ENCODE results near the gene MLLT1. TPM values are rescaled to one million over a fixed set of nuclear protein-coding genes. Genes with fewer than 3 reads are reported as not detected.

Gene MLLT1
- total and polyA plus RNA-seq, 2 of the 8 experiments (the other 6 are each of a cell fraction or from before 2014, with no cell fraction given) = 18.8 to 45.1 TPM

DNA sequence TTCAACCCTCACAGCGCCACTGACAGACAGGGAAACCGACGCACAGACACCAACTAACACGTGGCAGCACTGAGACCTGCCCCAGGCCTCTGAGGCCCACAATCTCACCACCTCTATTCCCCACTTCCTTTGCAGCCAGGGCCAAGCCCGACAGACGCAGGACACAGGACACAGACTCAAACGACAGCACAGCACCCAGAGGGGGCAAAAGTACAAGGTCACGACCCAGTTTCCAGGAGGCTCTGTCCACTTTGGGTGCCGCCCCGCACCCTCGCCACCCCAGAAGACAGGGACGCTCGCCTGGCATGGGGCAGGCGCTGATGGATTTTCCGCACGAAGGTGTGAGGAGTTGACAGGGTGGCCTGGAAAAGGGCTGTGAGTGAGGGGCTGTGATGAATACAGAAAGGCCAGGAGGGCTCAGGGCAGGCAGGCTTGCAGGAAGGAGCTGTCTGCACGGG is 48.8 kb downstream of the MLLT1 start:
- Histone ChIP-seq H3K9ac (replicated peaks in 1 of 4; ENCODE audit: extremely low read depth in 1 of 4, low read depth in 3 of 4, low read length in 3 of 4) (no peak overlapping the region), H3K4ac (replicated peaks; ENCODE audit: insufficient read length, low read depth, low read length) (no peak overlapping the region), H2BK5ac (ENCODE audit: low read depth, low read length) (no peak overlapping the region), H4K5ac (ENCODE audit: insufficient read length, low read depth, low read length) (no peak overlapping the region), H3K27me3 (replicated peaks in 1 of 4; ENCODE audit: control insufficient read depth in 3 of 4, extremely low read depth in 1 of 4, insufficient read depth in 3 of 4, low read length in 3 of 4) (no peaks in the 10 kb centered on the region), H2AK5ac (ENCODE audit: low read depth, low read length) (no peak overlapping the region), H4K20me1 (replicated peaks in 1 of 2; ENCODE audit: control insufficient read depth in 1 of 2, insufficient read depth in 2 of 2, low read length in 2 of 2) (peaks cover 26 to 45% of the 10 kb centered on the region in 2 experiments), H3K4me2 (ENCODE audit: insufficient read depth in 1 of 2, low read depth in 2 of 2, low read length in 2 of 2) (no peak overlapping the region), H3K56ac (replicated peaks; ENCODE audit: insufficient read length, low read depth, low read length) (no peak overlapping the region), H3K4me3 (ENCODE audit: extremely low read depth in 1 of 4, insufficient read depth in 2 of 4, low read depth in 3 of 4, low read length in 4 of 4) (no peak overlapping the region), H3K27ac (ENCODE audit: low read depth, low read length) (no peak overlapping the region), H2BK20ac (ENCODE audit: low read length) (no peak overlapping the region), H2AFZ (ENCODE audit: low read length) (no peak overlapping the region), H3K36me3 (ENCODE audit: control insufficient read depth in 2 of 4, insufficient read depth in 4 of 4, low read length in 3 of 4) (peaks cover 4 to 16% (median 9%) of the 10 kb centered on the region in 4 experiments; a peak in 6 of 8 replicates), H3K79me1 (ENCODE audit: low read depth, low read length) (peaks cover 35% of the 10 kb centered on the region), H2BK12ac (ENCODE audit: low read depth, low read length) (no peak overlapping the region), H4K8ac (ENCODE audit: extremely low read depth, insufficient read depth, low read length) (0 out of 2 replicates have a peak overlapping the region, but pooled peaks have one; percentile 20), H3K18ac (ENCODE audit: extremely low read depth, low read length) (no peak overlapping the region), H3K14ac (ENCODE audit: insufficient read length) (no peak overlapping the region), H3K79me2 (ENCODE audit: control insufficient read depth in 1 of 2, insufficient read depth in 2 of 2, low read length in 2 of 2) (peaks cover 0 to 66% of the 10 kb centered on the region in 2 experiments; a peak in 3 of 4 replicates), H3K23me2 (ENCODE audit: low read depth, low read length) (peaks cover 4% of the 10 kb centered on the region; the same call in 1 of the 2 replicates), H3K4me1 (replicated peaks in 1 of 4; ENCODE audit: control insufficient read depth in 3 of 4, insufficient read depth in 4 of 4, low read length in 3 of 4) (peaks cover 0 to 11% (median 2%) of the 10 kb centered on the region in 4 experiments; a peak in 3 of 7 replicates), H2BK120ac (replicated peaks; ENCODE audit: low read depth, low read length) (no peak overlapping the region), H3K9me3 (ENCODE audit: insufficient read depth in 2 of 2, low read depth in 1 of 2, low read length in 1 of 2) (no peaks in the 10 kb centered on the region), H3K23ac (ENCODE audit: insufficient read length) (no peak overlapping the region), H2BK15ac (ENCODE audit: low read length) (no peak overlapping the region), H4K91ac (replicated peaks; ENCODE audit: insufficient read length, low read length) (no peak overlapping the region)
- ChIA-PET CTCF (ENCODE audit: partially characterized antibody) (interaction anchor here (0.6 to 6.0 kb wide), 6 partner anchors 13 to 243 kb away, joined by 3 to 40 read pairs (median 5); no protein-coding TSS in a partner anchor), POLR2A (ENCODE audit: partially characterized antibody) (interaction anchor here (0.6 to 1.2 kb wide), 3 partner anchors 8 to 166 kb away, joined by 3 to 4 read pairs (median 3); no protein-coding TSS in a partner anchor)
- WGBS, 2 experiments (ENCODE audit: extremely low coverage in 1 of 2, insufficient coverage in 1 of 2, insufficient read length in 1 of 2, insufficient replicate concordance in 2 of 2, low coverage in 1 of 2, low lambda C conversion rate in 2 of 2, missing lambda C conversion rate in 1 of 2) = 92% methylated on average over 9 of the region's 17 CpGs; no CpG with 5 or more reads in 1 of the 2 experiments
- DNase-seq (ENCODE audit: low read depth in 1 of 2, low spot score in 2 of 2) (no peak), FAIRE-seq (no peak)
- TF ChIP-seq, protein P1, sequence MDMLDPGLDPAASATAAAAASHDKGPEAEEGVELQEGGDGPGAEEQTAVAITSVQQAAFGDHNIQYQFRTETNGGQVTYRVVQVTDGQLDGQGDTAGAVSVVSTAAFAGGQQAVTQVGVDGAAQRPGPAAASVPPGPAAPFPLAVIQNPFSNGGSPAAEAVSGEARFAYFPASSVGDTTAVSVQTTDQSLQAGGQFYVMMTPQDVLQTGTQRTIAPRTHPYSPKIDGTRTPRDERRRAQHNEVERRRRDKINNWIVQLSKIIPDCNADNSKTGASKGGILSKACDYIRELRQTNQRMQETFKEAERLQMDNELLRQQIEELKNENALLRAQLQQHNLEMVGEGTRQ (IDR thresholded peaks at IDR 0.05; ENCODE audit: low read length) = no peak
- TF ChIP-seq, protein P2, sequence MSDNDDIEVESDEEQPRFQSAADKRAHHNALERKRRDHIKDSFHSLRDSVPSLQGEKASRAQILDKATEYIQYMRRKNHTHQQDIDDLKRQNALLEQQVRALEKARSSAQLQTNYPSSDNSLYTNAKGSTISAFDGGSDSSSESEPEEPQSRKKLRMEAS (IDR thresholded peaks at IDR 0.05) = no peak
- TF ChIP-seq POLR2A (IDR thresholded peaks at IDR 0.05; ENCODE audit: control extremely low read depth in 1 of 2, low read depth in 2 of 2, low read length in 2 of 2) (no peak), CBX5 (IDR thresholded peaks at IDR 0.05; ENCODE audit: low read depth, low read length) (no peak), JUN (IDR thresholded peaks at IDR 0.05; ENCODE audit: low read depth, low read length) (no peak), CHD1 (IDR thresholded peaks at IDR 0.05; ENCODE audit: low read depth, low read length) (no peak), EP300 (IDR thresholded peaks at IDR 0.05; ENCODE audit: borderline replicate concordance in 1 of 2, low read depth in 2 of 2, low read length in 2 of 2) (no peak), SP2 (IDR thresholded peaks at IDR 0.05; ENCODE audit: low read length) (no peak), RBBP5 (IDR thresholded peaks at IDR 0.05; ENCODE audit: borderline replicate concordance, low read depth, low read length) (no peak), SIN3A (conservative IDR thresholded peaks at IDR 0.05 in 1 of 2, IDR thresholded peaks at IDR 0.05 in 1 of 2; ENCODE audit: low read depth in 1 of 2, low read length in 2 of 2) (no peak), CTBP2 (IDR thresholded peaks at IDR 0.05; ENCODE audit: borderline replicate concordance, insufficient read depth, insufficient read length, low read length) (no peak), TAF1 (IDR thresholded peaks at IDR 0.05; ENCODE audit: low read depth, low read length) (no peak)
